ENCODE data around the gene CCDC91.

GRCh38 chr12:28367326-28367725 is 177.1 kb downstream of the CCDC91 start:
- TF ChIP-seq CTCF (IDR thresholded peaks at IDR 0.05 in 2 of 3, conservative IDR thresholded peaks at IDR 0.05 in 1 of 3; ENCODE audit: insufficient read depth in 2 of 3, low read depth in 1 of 3, low read length in 3 of 3): no peak
- TF ChIP-seq MXI1 (IDR thresholded peaks at IDR 0.05; ENCODE audit: low read depth, low read length): no peak
- TF ChIP-seq EP300 (IDR thresholded peaks at IDR 0.05; ENCODE audit: low read length): no peak
- no peak for TF ChIP-seq SIRT6 (IDR thresholded peaks at IDR 0.05; ENCODE audit: low read depth, low read length)
- TF ChIP-seq MTA1 (IDR thresholded peaks at IDR 0.05; ENCODE audit: borderline replicate concordance): no peak
- no peak for TF ChIP-seq NCOA6 (IDR thresholded peaks at IDR 0.05)
- no peak for TF ChIP-seq DIDO1 (tag; IDR thresholded peaks at IDR 0.05; ENCODE audit: low read depth)
- TF ChIP-seq GTF2A2 (tag; IDR thresholded peaks at IDR 0.05): no peak
- no peak for TF ChIP-seq HNRNPLL (IDR thresholded peaks at IDR 0.05; ENCODE audit: low read depth, low read length, poor library complexity, severe bottlenecking)
- no peak for TF ChIP-seq KLF13 (tag; IDR thresholded peaks at IDR 0.05; ENCODE audit: borderline replicate concordance, low read depth)
- TF ChIP-seq FOS (IDR thresholded peaks at IDR 0.05; ENCODE audit: extremely low read depth, insufficient read length): no peak
- TF ChIP-seq, protein P1, sequence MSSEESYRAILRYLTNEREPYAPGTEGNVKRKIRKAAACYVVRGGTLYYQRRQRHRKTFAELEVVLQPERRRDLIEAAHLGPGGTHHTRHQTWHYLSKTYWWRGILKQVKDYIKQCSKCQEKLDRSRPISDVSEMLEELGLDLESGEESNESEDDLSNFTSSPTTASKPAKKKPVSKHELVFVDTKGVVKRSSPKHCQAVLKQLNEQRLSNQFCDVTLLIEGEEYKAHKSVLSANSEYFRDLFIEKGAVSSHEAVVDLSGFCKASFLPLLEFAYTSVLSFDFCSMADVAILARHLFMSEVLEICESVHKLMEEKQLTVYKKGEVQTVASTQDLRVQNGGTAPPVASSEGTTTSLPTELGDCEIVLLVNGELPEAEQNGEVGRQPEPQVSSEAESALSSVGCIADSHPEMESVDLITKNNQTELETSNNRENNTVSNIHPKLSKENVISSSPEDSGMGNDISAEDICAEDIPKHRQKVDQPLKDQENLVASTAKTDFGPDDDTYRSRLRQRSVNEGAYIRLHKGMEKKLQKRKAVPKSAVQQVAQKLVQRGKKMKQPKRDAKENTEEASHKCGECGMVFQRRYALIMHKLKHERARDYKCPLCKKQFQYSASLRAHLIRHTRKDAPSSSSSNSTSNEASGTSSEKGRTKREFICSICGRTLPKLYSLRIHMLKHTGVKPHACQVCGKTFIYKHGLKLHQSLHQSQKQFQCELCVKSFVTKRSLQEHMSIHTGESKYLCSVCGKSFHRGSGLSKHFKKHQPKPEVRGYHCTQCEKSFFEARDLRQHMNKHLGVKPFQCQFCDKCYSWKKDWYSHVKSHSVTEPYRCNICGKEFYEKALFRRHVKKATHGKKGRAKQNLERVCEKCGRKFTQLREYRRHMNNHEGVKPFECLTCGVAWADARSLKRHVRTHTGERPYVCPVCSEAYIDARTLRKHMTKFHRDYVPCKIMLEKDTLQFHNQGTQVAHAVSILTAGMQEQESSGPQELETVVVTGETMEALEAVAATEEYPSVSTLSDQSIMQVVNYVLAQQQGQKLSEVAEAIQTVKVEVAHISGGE (CRISPR knock-in tag; IDR thresholded peaks at IDR 0.05): no peak
- no peak for TF ChIP-seq NRF1 (conservative IDR thresholded peaks at IDR 0.05 in 1 of 2, IDR thresholded peaks at IDR 0.05 in 1 of 2)
